Measurements from ENCODE around the gene ATP8B1.
"Not testable (repeated sequence)": the region's sequence is repeated elsewhere in the genome, so short reads cannot be mapped to it uniquely, and the experiment has no call there.

ATP8B1 gene

DNA sequence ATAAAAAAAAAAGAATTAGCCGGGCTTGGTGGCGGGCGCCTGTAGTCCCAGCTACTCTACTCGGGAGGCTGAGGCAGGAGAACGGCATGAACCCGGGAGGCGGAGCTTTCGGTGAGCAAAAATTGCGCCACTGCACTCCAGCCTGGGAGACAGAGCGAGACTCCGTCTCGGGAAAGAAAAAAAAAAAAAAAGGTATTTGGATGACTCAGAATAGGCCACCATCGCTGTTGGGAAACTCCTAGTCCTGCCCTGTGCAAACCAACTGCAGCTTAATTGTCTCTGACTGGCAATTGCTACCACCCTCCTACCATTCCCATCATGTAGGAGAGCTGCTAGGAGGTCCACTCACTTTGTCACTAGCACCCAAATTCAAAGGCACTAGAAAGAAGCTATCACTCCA lies 43.5 kb downstream of the ATP8B1 start:
- no peak for DNase-seq

DNA sequence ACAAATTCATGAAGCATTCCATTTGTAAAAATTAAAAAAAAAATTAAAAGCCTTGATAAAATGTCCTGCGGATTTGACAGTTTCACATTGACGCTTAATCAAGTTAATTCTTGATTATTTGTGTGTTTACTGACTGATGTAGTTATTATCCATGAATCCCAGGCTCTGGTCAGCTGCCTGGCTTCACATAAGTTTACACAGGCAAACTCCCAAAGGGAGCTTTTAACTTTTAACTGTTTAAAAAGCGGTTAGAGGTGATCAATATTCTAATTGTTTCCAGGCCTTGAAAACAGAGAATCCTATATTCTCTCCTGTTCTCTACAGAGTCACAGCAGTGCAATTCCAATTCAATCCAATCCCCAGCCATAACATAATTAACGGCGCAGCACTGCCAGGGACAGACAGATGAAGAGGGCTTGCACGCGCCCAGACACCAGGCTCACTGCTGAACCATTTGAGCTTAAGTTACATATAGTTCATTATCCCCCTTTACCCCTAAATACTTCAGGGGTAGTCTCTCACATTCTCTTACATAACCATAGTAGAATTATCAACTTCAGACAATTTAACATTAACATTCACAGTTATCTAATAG lies 47.5 kb downstream of the ATP8B1 start:
- no peak for DNase-seq

DNA sequence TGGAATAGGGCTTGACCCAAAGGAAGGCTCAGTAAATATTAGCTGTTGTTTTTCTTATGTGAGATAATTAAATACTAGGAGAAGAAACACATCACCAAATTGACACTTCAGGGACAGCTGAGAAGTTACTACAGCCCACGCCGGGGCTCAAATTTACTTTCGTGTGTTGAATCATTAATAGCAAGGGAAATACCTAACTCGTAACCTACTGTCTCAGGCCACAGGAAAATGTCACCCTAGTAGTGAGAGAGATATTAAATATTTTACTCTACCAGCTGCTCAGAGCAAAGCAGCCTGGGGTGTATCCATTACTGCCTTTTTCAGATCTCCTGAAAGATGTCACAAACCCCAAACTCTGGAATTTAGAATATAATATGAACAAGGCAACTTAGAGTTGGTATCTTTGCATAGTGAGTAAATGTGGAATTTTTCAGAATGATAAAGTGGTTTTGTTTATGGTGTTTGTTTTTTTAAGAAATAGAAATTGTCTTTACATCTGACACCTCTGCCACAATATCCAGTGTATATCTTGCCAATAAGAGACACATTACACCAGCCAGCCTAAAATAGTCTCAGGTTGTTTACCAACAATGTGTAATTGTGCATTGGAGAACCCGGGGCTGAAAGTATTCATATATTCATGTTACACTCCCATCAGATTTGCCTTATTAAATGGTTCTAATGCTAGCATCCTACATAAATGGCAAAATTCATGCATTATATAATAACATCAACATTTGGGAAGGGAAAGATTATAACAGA lies 48.4 kb downstream of the ATP8B1 start:
- DNase-seq, result no peak

DNA sequence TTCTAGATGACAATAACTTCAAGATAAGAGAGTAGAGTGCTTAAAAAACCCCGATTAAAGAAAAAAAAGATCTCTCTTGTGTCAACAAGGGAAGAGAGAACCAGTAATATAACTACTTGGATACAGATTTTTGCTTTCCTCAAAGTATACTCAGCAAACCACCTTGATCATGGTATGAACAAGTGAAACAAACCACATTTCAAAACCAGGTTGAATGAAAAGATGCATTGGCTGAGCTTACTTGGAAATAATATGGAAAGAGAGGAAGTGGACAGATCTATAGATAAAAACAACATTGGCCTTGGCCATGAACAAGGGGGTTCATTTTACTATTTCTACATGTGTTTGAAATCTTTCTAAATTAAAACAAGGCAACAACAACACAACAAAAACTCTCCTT lies 50.1 kb downstream of the ATP8B1 start:
- no peak for DNase-seq

DNA sequence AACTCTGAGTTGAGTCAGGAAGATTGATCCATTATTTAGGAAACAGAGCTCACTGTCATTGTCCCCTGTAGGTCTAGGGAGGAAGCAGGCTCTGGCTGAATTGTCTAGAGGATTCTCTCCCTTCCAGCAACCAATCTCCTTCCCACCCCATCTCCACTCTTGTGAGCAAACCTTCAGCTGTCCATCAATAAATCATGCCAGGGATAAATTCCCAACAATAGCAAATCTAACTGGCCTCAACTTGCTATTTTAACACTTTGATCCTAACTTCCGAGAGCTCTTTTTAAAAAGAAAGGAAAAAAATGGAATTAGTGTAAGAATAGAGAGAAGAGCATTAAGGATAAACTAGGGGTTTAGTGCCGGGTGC lies 53.5 kb downstream of the ATP8B1 start:
- no peak for DNase-seq

DNA sequence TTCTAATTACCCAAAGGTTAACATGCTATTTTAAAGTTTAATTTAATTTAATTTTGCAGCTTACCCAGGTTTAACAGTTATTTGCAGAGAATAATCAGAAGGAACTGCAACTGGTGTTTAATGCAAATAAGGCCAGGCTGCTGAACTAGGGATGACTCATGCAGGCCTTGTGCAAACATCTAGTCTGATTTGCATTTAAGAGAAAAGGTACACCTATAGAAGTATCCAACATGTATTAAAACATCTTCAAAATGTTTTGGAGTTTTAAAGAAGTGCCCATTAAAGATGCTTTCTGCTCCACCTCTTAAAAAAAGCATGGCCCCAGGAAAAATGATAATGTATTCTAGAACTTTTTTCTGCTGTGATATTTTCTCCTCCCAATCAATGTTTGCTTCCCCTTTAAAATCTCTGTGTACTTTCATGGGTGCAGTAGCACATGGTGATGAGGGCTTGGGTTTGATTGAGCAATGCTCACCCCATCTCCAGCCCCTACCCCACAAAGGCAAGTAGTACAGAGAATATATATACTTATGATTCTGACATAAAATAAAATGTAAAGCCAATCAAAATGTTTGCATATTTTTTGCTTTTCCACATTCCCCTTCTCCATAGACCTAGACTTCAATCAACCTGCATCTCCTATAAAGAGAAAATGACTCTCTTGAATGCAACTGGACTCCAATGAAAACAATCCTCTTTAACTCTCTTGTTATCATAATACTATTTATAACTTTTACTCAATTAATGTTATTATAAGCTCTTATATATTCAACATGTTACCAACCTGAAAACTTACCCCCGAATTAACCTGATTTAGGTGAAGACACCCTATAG lies 54.1 kb downstream of the ATP8B1 start:
- DNase-seq, result no peak

DNA sequence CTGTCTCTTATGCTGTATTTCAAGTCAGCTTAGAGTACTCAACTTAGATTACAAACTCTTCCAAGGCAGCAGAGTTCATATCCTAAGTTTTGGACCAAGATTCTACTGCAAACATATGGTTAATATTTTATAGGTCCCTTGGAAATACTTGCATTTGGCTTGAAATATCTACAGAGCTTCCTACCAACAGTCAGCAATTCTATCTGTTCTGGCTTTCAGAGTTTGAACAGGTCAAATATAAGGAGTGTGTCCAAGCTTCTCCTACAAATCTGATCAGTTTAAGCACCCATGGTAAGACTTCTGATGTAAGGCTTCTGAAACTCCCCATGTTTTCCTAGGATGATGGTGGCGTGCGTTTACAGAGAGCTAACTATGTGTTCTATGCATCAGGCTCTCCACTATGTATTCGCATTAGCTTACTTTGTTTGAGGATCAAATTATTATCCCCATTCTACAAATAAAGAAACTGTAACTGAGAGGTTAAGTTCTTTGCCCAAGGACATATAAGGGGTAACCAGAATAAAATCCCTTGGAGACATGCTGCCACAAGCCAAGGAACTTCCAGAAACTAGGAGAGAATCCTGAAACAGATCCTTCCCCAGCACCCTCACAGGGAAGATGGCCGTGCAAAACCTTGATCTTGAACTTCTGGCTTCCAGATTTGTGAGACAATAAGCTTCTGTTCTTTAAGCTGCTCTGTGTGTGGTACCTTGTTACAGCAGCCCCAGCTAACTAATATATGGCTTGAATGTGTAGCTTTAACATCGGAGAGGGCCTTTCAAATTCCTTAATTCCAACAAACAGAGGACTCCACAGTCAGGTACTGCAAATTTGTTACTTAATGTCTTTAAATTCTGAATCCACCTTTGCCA lies 55.1 kb downstream of the ATP8B1 start:
- no peak for DNase-seq

DNA sequence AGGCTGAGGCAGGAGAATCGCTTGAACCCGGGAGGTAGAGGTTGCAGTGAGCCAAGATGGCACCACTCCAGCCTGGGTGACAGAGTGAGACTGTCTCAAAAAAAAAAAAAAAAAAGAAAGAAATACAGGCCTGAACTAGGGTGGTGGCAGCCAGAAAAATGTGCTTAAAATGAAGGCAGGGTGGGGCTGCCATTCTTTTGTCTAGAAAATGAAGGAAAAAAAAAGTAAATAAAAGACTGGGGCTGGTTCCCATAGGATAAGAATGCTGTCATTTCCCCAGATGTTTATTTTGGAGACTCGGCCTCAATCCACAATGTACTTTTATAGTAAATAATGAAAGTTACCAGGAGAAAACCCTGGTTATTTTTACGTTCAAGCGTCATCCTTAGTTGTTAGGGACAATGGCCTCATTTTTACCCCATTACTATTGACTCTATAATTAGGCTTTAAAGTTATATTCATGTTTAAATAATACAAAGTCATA lies 58.9 kb downstream of the ATP8B1 start:
- no peak for DNase-seq

DNA sequence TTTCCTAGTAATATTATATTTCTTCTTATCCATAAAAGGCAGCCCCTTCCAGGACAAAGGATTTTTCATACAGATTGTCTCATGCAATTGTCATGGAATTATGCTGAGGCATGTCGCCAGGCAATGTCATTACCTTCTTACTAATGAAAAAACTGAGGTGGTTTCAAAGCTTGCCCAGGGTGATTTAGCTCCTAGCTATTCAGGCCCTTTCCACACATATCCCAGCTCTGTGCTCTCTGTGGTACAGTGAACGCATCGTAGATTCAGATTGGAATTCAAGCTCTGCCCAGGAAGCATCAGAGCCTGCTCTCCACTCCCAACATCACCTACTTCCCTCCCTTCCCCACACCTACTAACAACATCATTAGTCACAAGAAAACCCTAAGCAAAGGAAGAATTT lies 60.1 kb downstream of the ATP8B1 start:
- DNase-seq, result no peak

DNA sequence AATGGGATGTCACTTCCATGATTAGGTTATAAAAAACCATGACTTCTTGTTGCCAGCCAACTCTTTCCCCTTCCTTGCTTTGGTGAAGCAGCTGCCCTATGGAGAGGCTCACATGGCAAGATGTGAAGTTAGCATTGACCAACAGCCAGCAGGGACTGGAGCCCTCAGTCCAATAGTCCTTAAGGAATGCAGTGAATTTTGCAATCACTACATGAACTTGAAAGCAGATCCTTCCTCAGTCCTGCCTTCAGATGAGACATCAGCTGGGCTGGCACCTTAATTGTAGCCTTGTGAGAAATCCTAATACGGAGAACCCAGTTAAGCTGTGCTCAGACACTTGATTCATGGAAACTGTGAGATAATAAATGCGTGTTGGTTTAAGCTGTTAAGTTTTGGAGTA lies 61.8 kb downstream of the ATP8B1 start:
- no peak for DNase-seq

DNA sequence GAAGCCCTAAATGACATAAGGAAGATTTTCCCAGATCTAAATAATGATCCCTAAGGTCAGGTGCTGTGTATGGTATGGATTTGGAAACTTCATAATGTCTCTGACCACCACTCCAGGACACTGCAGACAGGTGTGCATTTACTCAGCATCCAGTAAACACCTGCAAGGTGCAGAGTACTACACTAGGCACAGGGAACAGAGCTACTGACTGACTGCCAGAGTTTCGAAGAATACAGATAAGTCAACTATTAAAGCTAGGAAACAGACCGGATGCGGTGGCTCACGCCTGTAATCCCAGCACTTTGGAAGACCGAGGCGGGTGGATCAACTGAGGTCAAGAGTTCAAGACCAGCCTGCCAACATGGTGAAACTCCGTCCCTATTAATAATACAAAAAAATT lies 65.0 kb downstream of the ATP8B1 start:
- DNase-seq, result no peak

DNA sequence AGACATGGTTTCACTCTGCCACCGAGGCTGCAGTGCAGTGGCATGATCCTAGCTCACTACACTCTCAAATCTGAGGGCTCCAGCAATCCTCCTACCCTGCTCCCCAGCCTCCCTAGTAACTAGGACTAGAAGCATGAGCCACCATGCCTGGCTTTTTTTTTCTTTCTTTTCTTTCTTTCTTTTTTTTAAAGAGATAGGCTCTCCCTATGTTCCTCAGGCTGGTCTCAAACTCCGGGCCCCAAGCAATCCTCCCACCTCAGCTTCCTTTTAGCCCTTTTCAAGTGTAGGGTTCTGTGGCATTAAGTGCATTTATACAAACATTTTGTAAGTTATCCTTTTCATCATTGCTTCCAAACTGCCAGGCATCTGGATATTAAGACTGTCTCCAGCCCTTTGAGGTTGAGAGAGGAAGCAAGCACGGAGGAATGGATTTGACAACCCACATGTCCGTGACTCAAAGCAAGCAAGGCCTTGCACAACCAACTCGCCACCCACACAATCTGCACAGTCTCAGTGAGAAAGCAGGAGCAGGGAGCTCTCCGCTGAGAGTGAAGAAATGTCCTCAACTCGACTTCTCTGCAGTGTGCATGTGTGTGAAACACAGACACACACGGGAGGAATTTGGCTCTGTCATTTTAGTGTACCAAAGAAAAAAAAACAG lies 65.6 kb downstream of the ATP8B1 start:
- DNase-seq, result no peak

DNA sequence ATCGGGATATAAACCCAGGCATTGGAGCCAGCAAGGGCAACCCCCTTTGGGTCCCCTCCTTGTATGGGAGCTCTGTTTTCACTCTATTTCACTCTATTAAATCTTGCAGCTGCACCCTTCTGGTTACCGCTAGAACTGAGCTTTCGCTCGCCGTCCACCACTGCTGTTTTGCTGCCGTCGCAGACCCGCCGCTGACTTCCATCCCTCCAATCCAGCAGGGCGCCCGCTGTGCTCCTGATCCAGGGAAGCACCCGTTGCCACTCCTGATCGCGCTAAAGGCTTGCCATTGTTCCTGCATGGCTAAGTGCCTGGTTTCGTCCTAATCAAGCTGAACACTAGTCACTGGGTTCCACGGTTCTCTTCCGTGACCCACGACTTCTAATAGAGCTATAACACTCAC lies 68.1 kb downstream of the ATP8B1 start:
- DNase-seq, result not testable (repeated sequence)

DNA sequence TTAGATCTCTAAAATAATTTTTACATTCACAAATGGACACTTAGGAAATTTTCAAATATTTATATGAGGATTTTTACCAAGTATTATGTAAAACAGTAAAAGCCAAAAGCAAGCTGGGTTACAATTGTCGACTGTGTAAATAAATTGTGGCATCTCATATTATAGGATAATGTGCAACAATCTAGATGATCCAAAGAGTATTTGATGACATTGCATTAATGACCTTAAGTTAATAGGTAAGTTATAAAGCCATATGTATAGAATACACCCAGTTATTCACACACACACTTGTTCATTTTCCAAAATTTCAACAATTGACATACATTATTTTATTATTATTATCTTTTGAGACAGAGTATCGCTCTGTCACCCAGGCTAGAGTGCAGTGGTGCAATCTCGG lies 69.3 kb downstream of the ATP8B1 start:
- DNase-seq, result no peak

DNA sequence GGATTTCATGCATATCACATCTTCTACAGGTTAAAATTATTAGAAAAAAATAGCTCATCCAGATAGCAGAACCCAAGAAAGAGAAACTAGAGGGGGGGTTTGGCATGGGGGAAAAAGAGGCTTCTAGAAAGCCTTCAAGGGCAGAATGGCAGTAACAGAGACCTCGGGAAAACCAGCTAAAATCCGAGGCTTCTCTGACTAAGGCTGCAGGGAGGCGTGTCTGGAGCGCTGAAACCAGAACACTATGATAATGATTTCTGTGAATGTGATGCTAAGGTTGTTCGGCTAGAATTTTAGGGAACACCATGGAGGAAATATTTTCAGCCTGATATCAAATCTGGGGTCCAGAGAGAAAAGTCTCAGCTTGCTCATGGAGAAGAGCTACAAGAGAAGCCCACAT lies 73.0 kb downstream of the ATP8B1 start:
- DNase-seq, result no peak

DNA sequence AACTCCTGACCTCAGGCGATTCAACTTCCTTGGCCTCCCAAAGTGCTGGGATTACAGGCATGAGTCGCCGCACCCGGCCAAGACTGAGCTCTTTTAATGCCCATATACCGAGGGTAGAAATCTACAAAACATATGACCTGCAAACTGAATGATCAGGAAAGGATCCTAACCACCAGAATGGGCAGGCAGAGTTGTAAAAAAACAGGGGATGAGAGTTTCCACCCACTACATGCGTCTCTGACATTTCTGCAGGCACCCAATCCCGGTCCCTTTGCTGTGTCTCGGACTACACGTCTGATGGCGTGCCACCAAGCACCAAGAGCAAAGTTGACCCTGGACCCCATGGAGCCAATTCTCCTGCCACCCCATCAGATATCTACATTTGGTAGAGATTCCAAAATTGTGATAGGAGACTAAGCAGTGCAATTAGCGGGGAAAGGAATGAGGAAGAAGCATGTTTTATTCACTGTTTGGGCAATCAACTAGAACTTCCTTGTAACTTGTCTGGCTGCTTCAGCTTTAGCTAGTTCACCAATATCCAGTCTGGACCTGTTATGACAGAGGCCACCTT lies 74.1 kb downstream of the ATP8B1 start:
- DNase-seq, result no peak

DNA sequence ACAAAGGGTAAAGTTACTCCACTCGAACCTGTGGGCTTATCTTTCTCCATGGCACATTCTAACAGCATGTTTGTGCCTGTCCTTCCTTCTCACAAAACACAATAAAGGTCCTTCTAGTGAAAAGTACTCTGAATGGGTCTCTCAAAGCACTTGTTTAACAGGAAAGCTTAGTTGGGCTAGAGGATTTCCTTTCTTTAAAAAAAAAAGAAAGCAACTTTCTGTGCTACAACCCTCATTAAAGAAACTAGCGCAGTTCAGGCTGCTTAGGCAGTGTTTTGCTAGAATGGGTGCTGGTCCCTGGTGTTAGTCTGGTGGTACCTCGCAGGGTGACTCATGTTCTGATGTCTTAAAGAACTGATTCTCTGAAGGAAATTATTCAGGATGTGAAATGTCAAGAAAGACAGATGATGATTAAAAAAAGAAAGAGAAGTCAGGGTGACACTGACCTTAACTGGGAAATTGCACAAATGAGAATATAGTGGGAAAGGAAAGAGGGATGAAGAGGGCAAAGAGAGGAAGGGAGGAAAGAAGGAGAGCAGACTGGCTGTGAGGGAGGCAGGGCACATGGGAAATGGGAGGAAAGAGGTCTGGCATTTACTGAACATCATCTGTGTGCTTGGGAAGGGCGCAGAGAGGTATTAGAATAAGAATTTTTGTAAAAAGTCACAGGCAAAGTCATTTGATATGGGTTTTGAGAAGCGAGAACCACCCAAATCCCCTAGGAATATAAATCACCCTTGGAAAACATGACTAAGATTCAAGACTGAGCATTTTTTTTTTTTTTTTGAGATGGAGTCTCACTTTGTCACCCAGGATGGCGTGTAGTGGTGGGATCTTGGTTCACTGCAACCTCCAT lies 74.9 kb downstream of the ATP8B1 start:
- DNase-seq, result no peak

DNA sequence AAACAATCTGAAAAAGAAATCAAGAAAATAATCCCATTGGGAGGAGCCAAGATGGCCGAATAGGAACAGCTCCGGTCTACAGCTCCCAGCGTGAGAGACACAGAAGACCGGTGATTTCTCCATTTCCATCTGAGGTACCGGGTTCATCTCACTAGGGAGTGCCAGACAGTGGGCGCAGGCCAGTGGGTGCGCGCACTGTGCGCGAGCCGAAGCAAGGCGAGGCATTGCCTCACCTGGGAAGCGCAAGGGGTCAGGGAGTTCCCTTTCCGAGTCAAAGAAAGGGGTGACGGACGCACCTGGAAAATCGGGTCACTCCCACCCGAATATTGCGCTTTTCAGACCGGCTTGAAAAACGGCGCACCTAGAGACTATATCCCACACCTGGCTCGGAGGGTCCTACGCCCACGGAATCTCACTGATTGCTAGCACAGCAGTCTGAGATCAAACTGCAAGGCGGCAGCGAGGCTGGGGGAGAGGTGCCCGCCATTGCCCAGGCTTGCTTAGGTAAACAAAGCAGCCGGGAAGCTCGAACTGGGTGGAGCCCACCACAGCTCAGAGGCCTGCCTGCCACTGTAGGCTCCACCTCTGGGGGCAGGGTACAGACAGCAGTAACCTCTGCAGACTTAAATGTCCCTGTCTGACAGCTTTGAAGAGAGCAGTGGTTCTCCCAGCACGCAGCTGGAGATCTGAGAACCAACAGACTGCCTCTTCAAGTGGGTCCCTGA lies 83.7 kb downstream of the ATP8B1 start:
- not testable (repeated sequence) for DNase-seq

DNA sequence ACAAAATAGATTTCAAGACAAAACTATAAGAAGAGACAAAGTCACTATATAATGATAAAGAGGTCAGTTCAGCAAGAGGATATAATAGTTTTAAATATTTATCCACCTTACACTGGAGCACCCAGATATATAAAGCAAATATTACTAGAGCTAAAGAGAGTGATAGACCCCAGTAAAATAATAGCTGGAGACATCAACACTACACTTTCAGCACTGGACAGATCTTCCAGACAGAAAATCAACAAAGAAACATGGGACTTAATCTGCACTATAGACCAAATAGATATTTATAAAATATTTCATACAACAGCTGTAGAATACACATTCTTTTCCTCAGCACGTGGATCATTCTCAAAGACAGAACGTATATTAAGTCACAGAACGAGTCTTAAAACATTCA lies 86.6 kb downstream of the ATP8B1 start:
- DNase-seq, result no peak

DNA sequence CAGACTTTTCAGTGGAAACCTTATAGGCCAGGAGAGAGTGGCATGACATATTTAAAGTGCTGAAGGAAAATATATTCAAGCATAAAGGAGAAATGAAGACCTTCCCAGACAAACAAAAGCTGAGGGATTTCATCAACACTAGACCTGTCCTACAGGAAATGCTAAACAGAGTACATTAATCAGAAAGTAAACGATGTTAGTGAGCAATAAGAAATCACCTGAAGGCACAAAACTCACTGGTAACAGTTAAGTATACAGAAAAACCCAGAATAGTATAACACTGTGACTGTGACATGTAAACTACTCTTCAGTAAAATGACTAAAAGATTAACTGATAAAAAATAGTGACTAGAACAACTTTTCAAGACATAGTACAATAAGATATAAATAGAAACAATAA lies 87.4 kb downstream of the ATP8B1 start:
- no peak for DNase-seq
